HG02852 (cell line): ENCODE measurements around the gene HDAC5.
"Not testable (repeated sequence)": the region's sequence is repeated elsewhere in the genome, so short reads cannot be mapped to it uniquely, and the experiment has no call there.

Experiments used
- ATAC-seq: cut with Tn5 transposase; IDR thresholded peaks from one replicate; pipeline ENCODE4 v1.9.1; 2021; ENCODE audit warnings: mild to moderate bottlenecking, moderate library complexity; ENCODE audit not compliant: unreplicated experiment

HDAC5 gene

DNA sequence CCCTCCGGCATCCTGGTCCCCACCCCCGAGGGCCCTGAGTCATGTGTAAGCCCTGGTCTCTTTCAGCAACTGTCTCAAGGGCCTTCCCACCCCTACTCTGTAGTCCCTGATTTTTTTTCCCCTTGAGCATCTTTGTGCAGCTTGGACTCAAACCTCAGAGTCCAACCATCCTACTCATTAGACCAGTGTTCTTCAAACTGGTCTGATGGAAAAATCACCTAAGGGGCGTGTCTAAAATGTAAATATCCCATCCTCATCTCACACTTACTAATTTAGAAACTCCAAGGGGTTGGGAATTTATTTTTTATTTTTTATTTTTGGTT, 52.3 kb downstream of the HDAC5 start:
- peak; percentile 22 for ATAC-seq

DNA sequence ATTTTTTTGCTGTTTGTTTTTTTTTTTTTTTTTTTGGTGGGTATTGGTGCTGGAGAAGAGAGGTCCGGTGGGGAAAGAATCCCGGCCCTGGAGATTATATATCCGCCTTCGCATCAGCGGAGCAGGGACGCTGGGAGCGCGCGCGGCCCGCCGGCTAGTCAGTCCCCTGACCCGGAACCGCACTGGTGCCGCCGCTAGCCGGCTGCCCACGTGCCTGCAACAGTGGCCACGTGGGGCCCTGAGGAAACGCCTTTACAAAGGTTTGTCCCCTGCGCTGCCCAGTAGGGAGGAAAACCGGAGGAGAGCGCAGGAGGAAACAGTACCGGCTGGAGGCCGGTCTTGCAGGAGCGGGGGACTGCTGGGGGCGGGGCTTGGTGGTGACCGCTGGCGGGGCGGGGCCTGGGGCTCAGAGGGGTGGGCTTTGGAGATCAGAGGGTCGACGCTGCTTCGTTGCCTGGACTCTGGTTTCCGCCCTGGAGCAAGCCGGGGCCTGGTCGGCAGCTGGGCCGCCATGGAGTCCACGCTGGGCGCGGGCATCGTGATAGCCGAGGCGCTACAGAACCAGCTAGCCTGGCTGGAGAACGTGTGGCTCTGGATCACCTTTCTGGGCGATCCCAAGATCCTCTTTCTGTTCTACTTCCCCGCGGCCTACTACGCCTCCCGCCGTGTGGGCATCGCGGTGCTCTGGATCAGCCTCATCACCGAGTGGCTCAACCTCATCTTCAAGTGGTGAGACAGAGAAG, 52.8 kb downstream of the HDAC5 start, which contains the start of gene G6PC3:
Gene G6PC3 (plus strand): TSS at position 281 of the 743 bp plus-strand sequence. CDS start 231 bp downstream, at position 512.
- peak; percentile 73 for ATAC-seq

DNA sequence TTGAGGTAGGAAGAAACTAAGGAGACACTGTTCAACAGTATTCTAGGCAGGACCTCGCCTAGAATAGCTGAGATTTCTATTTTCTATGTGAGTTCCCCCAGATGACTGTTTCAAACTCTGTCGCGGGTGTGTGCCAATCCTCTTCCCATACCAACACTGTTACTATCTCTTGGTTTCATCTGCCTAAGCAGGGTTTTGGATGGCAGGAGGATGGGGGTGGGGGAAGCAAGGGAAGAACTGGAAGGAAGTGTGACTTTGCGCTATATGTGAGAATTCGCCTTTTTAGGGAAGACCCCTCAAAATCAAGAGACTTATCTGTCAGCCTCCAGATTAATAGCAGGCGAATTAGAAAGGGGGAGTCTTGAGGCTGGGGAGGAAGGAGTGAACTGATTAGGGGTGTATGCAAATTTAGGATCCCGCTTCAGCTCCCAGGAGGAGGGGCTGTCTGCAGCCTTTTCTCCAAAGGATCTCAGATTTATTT, 53.4 kb downstream of the HDAC5 start:
- no peak for ATAC-seq

DNA sequence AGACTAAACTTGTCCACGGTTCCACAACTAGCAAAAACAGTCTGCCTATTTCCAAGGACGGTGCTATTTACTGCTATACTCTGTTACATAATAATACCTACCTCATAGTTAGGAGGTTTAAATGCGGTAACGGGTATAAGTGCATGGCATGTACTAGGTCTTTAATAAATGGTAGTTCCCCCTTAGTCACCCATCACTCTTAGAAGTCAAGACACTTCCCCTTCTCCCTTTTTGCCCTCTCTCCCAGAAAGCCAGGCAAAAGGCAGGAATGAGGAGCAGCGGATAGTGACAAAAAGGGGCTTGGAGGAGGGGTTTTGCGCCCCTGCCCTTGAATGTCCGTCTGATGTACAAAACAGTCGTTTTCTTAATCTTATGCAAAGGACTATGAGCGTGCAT, 55.9 kb downstream of the HDAC5 start:
- no peak for ATAC-seq

DNA sequence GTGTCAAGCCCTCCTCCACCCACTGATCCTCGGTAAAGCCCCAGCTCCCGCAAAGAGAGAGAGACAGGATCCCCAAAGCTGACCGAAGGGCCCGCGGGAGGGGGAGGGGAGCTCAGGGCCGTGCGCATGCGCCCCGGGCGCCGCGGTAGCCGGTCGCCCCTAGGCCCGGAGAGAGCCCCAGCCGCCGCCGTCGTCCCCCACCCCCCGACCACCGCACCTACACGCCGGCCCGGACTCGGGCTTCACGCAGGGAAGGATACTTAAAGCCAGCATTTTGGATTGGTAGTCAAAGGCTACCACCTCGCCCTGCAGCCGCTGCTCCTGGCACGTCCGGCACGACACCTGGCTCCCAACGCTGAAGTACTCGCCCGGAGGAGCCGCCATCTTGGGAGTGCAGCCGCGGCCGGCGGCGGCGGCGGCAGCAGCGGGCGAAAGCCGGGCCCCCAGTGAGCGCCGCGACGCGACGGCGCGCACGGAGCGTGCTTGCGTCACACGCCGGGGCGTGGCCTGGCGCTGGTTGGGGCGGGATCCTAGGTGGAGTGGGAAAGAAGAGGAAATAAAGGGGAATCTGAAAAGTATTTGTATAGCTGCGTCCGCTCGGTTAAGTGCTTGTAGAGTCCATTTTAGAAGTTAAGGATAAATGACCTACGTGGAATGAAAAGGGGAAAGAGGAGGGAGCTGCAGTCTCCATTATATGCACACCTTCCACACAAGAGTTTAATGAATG, 57.1 kb downstream of the HDAC5 start, which contains the start of gene LSM12:
Gene LSM12 (minus strand): TSS at position 468 of the 727 bp plus-strand sequence. CDS start 84 bp downstream, at position 384.
- peak; percentile 64 for ATAC-seq

DNA sequence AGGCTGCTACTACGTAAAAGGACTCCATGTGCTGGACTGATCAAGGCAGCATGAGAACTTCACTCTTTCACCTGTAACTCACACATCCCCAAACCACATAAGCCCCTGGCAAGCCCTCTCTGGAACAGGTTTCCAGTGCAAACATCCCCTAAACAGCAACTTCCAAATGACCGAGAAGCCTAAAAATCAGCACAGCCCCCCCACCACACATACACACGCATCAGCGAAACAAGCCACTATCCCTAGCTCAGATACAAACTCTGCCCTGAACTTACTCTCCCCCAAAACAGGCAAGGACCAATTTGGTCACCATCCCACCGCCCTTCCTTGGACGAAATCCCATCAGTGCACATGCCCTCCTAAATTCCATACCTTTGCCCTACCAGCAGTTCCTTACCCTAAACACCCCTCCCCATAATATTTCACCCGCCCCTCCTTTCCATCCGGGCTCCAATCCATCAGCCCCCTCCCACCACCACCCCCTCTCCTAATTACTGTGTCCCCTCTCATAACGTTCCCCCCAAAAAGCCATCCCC, 57.7 kb downstream of the HDAC5 start:
- no peak for ATAC-seq

DNA sequence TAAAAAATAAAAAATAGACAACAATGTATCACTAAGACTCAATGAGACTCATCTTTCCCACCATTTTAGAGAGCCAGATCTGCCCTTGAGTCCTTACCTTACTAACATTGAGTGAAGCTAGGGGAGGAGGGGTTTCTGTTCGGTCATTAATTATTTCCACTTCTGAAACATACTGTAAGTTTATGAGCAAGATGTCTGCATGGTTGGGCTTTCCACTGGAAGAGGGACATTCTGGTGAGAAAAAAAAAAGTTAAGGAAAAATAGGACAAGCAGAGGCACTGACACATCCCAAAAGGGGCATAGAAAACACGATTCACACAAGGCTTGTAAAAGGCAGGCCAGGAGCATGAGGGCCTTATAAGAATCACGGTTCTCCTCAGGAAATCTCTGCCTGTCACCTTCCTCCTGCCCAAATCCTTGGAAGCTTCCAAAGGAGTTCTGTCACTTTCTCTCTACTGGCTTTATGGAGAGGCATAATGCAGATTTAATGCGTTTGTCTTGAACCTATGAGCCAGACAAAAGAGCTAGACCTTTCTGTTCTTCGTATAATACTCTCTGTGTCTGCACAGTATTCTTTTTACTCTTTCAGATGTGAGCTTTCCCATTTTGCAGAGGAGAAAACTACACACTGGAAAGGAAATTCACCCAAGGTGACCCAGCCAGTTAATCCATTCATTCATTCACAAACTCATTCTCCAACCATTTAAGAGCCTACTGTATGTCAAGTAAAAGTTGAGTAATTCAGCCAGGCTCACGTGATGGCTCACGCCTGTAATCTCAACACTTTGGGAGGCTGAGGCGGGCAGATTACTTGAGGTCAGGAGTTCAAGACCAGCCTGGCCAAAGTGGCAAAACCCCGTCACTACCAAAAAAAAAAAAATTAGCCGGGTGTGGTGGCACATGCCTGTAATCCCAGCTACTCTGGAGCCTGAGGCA, 59.5 kb downstream of the HDAC5 start:
- ATAC-seq, result no peak

DNA sequence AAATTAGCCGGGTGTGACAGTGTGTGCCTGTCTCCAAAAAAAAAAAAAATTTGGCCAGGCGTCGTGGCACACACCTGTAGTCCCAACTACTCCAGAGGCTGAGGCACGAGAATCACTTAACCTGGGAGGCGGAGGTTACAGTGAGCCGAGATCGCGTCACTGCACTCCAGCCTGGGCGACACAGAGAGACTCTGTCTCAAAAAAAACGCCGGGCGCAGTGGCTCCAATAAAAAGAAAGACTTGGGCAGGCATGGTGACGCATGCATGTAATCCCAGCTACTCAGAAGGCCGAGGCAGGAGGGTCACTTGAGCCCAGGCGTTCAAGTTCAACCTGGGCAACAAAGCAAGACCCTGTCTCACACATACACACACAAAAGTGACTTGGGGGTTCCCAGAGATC, 60.6 kb downstream of the HDAC5 start:
- no peak for ATAC-seq

DNA sequence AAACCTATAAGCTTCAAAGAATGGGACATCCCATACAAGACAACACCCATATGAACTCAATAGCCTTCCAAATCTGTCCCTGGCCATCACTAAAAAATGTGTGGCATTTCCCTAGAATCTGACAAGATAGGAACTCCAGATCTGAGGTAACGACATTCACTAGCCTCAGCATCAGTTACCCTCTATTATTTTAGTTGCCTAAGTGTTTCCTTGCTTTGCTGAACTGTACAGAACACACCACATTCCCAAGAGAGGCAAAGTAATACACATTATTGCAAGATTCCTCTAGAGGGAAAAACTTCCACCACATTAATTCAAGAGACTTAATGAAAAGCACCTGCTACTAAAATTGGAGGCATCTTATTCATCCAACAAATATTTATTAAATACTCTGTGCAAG, 62.0 kb downstream of the HDAC5 start:
- ATAC-seq, result no peak

DNA sequence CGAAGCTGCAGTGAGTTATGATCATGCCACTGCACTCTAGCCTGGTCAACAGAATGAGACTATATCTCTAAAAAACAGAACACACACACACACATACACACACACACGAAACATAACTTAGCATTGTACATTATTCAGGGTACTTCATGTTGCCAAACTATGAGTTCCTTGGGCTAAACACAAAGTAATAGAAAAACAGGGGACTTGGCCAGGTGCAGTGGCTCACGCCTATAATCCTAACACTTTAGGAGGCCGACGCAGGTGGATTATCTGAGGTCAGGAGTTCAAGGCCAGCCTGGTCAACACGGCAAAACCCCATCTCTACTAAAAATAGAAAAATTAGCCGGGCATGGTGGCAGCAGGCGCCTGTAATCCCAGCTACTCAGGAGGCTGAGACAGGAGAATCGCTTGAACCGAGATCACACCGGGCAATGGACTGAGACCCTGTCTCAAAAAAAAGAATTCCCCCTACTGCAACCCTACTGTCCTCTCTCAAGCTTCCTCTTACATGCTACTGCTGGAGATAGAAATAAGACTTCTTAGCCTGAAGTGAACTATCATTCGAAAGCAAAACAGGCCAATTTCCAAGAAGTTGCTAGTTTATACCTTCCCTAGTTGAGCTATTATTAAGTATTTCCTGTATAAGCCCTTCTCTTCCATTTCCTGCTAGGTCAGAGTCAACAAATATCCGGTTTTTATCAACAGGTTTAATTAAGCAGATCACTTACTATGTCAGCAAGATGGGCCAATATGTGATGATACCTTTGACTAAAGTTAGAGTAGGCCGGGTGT, 64.1 kb downstream of the HDAC5 start:
- no peak for ATAC-seq

DNA sequence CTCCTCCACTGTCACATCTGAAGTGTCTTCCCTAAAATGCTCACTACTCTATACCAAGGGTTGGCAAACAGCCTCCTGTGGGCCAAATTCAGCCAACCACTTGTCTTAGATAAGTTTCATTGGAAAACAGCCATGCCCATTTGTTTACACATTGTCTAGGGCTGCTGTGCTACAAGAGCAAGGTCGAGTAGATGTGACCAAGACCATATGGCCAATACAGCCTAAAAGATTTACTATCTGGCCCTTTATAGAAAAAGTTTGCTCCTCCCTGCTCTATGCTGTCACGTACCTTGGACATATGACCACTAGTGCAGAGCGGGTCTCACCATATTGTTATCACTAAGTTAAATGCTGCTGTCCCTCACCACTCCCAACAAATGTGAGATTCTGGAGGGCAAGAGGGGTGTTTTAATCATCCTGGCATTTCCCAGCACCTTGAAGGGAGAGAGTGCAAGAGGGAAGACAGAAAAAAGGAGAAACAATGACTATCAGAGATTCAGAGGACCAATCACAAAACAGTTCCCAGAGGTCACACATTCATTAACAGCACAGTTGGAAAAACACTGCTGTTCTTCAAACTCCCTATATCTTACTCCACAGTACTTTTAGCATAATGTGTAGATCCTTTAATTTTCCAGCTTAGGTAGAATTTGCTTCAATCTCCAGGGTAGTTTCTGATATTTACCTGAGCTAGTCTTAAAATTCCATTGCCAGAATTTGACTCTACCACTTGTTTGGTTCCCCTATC, 70.1 kb downstream of the HDAC5 start:
- no peak for ATAC-seq

DNA sequence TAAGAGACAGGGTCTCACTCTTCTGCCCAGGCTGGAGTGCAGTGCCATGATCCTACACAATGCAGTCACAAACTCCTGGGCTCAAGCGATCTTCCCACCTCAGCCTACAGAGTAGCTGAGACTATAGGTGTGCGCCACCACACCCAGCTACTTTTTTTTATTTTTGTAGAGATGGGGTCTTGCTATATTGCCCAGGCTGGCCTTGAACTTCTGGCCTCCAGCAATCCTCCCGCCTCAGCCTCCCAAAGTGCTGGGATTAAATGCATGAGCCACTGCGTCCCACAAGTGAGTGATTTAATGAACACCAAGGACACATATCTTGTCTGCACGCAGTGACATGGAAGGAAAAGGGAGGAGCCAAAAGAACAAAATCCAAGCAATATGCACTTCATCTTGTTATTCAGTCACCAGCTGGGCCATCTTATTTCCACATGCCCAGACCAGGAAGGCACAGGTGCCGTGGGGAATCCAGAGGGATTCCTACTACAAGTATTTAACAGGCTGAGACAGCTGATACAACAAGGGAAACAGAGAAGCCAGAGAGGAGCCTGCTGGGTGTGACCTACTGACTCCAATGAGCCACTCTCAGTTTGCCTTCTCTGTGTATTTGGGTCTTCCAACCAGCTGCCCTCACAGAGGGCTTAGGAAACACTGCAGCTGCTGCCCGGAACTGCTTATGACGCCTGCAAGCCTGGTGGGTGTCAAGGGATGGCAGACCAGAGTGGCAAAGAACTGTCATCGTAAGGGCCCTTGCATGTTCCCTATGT, 74.0 kb downstream of the HDAC5 start:
- ATAC-seq, result no peak

DNA sequence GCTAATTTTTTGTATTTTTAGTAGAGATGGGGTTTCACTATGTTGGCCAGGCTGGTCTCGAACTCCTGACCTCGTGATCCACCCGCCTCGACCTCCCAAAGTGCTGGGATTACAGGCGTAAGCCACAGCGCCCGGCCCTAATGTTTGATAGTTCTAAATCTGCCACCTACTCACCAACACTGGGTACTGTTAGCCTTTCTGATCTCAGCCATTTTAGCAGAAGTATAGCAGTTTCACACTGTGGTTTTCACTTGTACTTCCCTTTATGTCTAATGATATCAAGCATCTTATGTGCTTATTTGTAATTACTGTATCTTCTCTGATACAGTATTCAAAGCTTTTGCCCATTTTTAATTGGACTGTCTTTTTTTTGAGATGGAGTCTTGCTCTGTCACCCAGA, 76.5 kb downstream of the HDAC5 start:
- ATAC-seq, result not testable (repeated sequence)

DNA sequence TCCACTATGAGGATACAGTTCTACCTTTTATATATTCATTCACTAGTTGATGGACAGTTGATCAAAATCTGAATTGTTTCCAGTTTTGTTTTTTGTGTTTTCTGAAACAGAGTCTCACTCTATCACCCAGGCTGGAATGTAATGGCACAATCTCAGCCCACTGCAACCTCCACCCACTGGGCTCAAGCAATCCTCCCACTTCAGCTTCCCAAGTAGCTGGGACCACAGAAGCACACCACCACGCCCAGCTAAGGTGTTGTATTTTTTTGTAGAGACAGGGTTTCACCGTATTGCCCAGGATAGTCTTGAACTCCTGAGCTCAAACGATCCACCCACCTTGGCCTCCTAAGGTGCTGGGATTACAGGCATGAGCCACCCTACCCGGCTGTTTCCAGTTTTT, 78.0 kb downstream of the HDAC5 start:
- no peak for ATAC-seq

DNA sequence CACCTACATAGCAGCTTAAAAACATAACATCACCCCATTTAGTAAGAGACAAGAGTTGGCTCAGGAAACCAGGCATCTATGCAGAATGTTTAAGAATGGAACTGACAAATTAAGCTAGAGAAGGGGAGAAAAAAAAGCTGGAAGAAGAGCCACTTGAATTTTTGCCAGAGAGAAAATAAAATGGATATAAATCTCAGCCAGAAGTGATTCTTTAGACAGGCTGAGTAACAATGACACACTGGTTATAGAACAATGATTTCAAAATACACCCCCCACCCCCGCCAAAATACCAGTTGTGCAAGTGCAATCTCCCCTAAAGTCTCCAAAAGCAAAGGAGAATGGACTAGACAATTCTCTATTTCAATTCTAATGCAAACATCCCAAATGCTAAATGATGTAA, 79.4 kb downstream of the HDAC5 start:
- ATAC-seq, result no peak

DNA sequence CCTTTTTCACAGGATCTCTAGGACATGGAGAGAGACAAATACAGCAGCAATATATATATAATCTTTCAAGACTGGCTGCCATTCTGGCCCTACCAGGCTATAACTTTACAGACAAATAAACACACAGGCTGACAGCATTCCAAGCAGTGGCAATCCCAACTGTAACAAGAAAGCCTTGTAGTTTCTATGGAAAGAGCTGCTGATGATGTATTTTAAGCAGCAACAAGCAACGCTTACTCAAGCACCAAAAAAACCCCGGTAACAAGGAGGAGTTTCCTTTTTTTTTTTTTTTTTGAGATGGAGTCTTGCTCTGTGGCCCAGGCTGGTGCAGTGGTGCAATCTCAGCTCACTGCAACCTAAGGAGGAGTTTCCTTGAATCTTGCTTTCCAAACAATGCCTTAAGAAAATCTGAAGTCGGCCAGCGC, 80.2 kb downstream of the HDAC5 start:
- ATAC-seq, result no peak

DNA sequence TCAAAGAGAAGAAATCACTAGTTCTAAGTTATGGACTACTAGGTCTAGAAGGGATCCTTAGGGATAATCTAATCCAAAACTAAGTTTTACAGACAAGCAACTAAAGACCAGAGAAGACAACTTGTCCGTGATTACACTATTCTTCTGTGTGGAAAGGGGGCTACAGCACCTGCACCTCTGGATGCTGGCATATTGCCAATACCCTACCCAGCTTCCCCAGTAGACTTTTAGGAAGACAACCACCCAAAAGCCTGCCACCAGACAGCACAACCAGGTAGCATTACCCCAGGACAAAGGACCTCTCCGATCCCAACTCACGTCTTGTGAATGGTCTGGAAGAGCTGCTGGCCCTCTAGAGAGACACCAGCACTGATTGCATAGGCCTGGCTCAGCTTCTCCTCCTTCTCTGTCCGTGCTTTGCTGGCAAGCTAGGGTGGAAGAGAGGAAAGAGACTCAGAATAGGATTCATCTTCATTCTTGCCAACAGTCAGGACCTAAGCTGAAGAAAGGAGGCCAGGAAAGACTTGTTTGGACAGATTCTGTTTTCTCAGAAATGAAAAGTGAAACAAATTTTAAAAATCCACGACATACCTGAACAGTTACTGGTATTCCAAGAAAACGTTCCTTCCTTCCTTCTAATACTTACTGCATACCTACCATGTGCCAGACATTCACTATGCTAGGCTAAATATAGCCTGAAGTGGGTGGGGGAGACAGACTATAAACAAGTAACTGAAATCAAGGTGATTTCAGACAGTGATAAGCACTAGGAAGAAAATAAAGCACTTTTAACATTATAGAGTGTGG, 83.4 kb downstream of the HDAC5 start:
- no peak for ATAC-seq

DNA sequence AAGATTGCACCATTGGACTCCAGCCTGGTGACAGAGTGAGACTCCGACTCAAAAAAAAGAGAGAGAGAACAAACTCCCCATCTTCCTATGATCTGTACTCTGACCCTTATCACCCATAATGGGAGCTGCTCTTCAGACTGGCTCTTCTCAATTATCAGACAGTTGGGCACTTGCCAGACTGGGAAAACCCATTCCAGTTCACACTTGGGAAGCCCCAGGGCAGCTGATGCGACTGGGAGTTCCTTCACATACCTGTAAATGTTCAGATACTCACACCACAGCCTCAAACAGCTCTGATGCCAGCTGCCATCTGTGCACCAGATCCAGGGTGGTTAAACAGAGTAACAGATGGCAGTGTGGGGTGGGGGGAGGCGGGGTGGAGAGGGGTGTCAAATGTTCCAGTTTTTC, 84.8 kb downstream of the HDAC5 start:
- no peak for ATAC-seq
